GM20000 (cell line): ENCODE results near the gene EZH1.
A peak's percentile ranks its signal among the peaks of the same experiment; 100 is the strongest.

Experiments
- DNase-seq: peaks from one replicate; pipeline ENCODE4 v3.0.0; 2012; ENCODE audit warnings: low spot score
- TF ChIP-seq, protein P1 (sequence below): IDR thresholded peaks from 2 replicates; pipeline ENCODE4 v1.5.1; 2012; ENCODE audit warnings: mild to moderate bottlenecking, control low read depth; ENCODE audit errors: extremely low read depth, missing control alignments

The EZH1 gene

DNA sequence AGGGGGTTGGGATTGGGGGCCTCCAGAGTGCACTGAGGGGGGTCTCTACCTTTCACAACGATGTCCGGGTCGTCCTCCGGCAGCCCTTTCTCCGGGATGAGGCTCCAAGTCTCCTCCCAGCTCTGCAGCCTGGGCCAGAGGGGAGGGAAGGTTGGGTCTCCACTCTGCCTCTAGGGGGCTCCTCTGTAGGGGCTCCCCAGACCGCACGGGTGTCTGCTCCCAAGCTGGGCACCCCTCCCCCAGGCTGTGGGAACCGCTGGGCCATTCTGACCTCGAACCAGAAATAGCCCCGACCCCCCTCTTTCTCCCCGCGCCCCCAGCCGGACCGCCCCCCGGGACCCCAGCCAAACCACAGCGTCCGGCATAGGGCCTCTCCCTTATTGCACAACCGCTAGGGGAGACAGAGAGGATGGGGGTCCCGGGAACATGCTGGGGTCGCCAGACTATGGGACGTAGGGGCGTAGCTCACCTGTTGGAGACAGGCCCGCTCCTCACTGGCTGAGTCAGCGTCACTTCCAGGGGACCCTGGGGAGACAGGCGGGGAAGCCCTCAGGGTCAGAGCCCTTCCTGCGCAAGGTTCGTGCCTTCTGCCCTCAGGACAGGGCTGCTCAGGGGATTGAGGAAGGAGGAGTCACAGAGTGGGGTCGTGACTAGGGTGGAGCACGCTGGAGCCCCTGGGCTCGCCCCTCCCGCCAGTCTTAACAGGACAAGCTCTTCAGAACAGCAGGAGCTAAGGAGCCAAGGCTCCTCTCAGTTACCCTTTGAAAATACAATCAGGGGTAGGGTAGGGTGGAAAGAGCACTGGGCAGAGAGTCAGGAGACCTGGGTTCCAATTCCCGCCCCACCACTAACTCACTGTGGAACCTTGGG is 70.7 kb downstream of the EZH1 start:
- TF ChIP-seq, protein P1, sequence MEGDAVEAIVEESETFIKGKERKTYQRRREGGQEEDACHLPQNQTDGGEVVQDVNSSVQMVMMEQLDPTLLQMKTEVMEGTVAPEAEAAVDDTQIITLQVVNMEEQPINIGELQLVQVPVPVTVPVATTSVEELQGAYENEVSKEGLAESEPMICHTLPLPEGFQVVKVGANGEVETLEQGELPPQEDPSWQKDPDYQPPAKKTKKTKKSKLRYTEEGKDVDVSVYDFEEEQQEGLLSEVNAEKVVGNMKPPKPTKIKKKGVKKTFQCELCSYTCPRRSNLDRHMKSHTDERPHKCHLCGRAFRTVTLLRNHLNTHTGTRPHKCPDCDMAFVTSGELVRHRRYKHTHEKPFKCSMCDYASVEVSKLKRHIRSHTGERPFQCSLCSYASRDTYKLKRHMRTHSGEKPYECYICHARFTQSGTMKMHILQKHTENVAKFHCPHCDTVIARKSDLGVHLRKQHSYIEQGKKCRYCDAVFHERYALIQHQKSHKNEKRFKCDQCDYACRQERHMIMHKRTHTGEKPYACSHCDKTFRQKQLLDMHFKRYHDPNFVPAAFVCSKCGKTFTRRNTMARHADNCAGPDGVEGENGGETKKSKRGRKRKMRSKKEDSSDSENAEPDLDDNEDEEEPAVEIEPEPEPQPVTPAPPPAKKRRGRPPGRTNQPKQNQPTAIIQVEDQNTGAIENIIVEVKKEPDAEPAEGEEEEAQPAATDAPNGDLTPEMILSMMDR, result peak; percentile 57
- DNase-seq, result peak; percentile 86

GRCh38 chr17:42673266-42673884 is 71.5 kb downstream of the EZH1 start:
- TF ChIP-seq, protein P1, result no peak
- no peak for DNase-seq

GRCh38 chr17:42672038-42672437 is 72.8 kb downstream of the EZH1 start:
- TF ChIP-seq, protein P1, result no peak
- DNase-seq, result no peak

- DNase-seq, result peak; percentile 44
- TF ChIP-seq, protein P1, result no peak
Measured at GRCh38 chr17:42670789-42671657, 73.8 kb downstream of the EZH1 start.

GRCh38 chr17:42669977-42670788 is 74.7 kb downstream of the EZH1 start:
- peak; percentile 89 for DNase-seq
- TF ChIP-seq, protein P1, result peak; percentile 20

DNA sequence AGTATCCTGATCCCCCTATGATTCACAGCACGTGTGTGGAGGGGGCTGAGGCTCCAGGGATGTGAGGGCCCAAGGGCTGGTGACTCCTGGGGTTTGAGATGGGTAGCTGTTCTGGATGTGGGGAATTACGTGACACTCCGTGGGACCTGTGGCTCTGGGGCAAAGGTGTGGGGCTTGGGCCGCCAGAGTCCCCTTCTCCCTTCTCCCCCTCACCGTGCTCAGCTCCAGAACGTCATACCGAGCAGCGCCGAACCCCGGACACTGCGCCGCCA is 75.2 kb downstream of the EZH1 start:
- no peak for DNase-seq
- TF ChIP-seq, protein P1, result no peak
